HG03432 (cell line): ENCODE measurements around the gene TRIM68.

Experiments used
- ATAC-seq: cut with Tn5 transposase; IDR thresholded peaks from one replicate; pipeline ENCODE4 v1.9.1; 2021; ENCODE audit warnings: mild to moderate bottlenecking, moderate library complexity; ENCODE audit not compliant: unreplicated experiment

The TRIM68 gene

DNA sequence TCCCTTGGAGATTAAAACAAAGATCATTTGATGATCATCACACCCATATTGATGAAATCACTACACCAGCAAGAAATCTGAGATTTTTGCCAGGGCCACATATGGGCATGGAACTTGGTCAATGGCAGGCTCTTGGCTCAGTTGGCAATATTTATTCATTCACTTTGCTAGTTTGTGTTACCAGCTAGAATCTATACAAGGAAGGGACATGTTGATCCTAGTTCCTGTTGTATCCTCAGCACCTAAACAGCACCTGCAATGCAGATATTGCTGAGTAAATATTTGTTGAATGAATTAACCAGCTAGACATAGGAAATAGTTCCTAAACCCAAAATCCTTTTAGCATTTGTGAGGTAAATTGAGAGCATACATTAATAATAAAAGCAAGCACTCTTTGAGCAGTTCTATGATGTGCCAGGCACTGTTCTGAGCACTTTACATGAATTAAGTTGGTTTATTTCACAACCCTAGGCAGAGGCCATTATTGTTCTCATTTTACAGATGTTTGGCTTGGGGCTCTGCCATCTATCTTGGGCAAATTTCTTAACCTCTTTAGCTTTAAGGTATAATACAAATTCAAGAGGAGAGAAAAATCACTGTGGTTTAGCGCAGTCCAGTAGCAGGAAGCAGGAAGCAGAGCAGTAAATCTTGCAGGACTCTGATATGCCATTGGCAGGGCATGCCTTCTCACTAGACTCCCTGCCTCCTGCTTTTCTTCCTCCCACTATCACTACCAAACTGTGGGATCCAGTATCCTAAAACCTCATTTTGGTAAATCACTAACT lies 1.6 kb downstream of the TRIM68 start:
- ATAC-seq: no peak

DNA sequence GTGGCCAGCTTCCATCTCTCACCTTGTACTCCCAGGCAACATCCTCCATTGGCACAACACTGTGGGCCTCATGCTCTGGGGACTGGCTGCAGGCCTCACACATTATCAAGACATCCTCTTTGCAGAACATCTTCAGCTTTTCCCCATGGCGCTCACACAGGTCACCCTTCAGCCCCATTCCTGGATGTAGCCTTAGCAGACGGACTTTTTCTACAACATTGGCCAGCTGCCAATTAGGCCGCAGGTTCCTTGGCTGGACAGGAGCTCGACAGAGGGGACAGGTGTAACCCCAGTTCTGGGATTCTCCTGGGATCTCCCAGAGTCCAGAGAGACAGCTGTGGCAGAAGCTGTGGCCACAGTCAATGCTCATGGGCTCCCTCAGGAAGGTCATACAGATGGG lies 3.0 kb downstream of the TRIM68 start:
- no peak for ATAC-seq

DNA sequence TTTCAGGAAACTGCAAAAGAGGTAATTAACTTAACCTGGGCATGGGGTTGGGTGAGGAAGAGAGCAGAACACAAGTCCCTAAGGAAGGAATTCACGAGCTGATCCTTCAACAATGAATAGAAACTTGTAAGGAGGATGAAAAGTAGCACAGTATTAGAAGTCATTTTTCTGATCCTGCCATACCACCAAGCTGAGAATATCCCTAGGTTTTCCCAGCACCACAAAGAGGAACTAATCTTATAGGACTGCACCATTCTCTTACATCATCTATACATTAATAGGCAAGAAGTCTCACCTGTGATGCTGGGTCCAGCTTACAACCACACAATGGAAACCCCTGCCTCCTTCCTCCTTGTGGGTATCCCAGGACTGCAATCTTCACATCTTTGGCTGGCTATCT lies 14.3 kb downstream of the TRIM68 start, which contains the start of gene OR52I1:
Gene OR52I1, plus strand, starts transcription at position 301 of the 400 bp plus-strand sequence. Its CDS starts 0 bp downstream, at position 301.
- no peak for ATAC-seq

DNA sequence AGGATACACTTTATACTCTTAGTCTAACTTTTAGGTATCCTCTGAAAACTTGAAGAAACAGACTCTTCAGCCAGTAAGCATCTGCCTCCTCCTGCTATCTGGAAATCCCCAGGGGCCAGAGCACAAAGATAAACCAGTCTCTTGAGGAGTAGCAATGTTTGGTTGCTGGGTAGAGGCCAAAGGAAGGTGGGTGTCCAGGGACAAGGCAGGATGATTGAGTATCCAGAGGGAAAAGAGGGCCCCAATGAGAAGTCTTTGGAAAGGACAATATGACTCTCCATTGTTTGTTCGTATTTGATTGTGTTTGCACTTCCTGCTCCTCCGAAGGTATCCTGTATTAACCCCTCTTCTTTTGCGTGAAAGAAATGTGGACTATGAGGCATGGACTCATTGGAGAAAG lies 19.0 kb downstream of the TRIM68 start:
- ATAC-seq: no peak

DNA sequence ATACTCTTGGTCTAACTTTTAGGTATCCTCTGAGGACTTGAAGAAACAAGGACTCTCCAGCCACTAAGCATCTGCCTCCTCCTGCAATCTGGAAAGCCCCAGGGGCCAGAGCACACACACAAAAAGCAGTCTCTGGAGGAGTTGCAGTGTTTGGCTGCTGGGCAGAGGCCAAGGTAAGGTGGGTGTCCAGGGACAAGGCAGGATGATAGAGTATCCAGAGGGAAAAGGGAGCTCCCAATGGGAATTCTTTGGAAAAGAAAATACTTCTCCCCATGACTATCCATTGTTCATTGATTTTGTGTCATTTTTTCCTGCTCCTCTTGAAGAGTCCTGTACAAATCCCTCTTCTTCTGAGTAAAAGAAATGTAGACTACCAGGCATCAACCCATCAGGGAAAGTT lies 26.6 kb downstream of the TRIM68 start, which contains the start of gene OR52I2:
Gene OR52I2, plus strand, starts transcription at position 301 of the 400 bp plus-strand sequence.
- no peak for ATAC-seq

DNA sequence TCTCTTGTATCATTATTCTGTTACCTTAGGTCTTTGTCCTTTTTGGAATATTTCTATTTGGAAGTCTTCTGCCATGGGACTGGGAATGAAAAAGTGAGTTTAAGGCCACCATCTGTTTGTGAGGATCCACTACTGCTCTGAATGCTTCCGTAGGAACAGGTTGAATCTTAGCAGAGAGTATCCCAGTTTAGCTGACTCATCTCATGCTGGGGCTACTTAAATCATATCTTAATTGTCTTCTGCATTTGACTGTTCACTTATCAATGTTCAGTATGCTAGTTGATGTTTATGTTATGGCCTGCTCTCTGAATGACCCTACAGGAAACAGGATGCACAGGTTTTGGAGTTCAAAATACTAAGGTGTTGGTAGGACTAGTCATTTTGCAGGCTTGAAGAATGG lies 27.9 kb downstream of the TRIM68 start:
- ATAC-seq: no peak

DNA sequence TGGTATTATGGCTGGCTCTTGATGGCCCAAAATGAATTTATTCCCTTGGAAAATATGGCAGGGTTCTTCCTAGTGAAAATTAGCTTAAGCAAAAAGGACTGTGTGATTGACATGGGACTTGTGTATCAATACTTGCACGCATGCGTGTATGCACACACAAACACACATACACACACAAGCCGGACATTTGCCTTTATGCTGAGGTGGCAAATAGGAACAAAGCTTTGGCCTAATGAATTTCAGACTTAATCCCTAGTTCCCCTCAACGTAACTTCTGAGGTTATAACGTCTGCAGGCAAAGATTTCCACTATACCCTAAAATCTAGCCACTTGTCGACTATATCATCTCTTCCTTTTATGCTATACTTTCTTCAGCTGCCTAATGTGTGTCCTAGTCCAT lies 29.4 kb downstream of the TRIM68 start:
- ATAC-seq: no peak

DNA sequence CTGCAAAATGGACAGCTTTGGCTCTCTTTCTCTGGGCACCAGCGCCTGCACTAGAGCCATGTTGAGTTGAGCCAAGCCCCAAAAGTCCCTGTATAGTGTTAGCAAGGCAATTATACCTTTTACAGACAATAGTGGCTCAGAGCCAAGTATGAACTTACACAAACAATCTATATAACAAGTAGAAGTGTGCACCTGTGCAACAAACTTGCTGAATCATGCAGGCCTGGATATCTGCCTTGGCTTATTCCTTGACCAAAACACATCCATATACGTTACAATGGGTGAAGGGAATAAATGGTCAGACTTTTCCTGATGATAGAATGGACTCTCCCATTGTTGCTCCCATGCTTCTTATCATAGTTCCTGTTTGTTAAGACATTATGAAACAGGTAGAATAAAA lies 30.3 kb downstream of the TRIM68 start:
- no peak for ATAC-seq

DNA sequence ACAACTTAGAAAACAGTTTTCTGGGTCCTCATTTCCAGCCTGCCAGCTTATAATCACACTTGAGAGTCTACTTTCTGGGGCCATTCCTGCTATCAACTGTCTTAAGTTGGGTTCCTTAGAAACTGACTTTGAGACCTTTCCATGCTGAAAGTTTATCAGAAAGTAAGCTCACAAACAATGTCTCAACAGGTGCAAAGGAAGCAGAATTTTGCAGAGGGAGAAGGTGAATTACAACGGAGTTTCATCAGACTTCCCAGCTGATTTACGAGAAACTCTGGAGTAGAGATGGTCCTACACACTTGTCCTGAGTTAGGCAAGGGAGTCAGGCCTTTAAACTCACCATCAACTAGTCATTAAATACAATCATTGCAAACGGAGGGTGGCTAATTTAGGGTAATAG lies 31.2 kb downstream of the TRIM68 start:
- no peak for ATAC-seq

DNA sequence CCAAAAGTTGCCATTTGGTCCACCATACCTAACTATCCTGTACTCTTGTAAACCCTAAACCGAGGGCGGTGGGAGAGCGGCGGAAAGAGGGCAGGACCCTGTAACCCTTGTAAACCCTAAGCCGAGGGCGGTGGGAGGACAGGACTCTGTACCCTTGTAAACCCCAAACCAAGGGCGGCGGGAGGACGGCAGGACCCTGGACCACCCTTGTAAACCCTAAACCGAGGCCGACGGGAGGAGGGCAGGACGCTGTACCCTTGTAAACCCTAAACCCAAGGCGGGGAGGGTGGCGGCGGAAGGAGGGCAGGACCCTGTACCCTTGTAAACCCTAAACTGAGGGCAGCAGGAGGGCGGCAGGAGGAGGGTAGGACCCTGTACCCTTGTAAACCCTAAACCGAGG lies 39.0 kb downstream of the TRIM68 start:
- ATAC-seq: no peak

DNA sequence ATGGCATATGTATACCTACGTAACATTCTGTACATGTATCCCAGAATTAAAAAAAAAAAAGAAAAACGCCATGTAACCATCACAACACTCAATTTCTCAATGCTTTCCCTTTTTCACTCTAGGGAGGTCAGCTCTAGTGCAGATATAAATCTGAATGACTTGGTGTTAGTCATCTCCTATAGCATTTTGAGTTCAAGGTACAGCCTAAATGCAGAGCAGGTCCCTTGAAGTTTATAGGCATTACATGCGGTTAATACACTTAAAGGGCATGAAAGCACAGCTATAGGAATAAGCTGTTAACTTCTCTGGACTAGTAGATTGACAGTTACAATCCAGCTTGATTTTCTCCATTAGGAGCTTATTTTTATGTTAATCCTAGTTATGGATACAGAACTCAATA lies 42.7 kb downstream of the TRIM68 start:
- no peak for ATAC-seq

DNA sequence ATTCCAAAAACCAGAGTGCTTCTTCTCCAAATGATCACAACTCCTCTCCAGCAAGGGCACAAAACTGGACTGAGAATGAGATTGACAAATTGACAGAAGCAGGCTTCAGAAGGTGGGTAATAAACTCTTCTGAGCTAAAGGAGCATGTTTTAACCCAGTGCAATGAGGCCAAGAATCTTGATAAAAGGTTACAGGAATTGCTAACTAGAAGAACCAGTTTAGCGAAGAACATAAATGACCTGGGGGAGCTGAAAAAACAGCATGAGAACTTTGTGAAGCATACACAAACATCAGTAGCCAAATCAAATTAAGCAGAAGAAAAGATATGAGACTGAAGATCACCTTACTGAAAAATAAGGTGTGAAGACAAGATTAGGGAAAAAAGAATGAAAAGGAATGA lies 47.6 kb downstream of the TRIM68 start:
- ATAC-seq: no peak

DNA sequence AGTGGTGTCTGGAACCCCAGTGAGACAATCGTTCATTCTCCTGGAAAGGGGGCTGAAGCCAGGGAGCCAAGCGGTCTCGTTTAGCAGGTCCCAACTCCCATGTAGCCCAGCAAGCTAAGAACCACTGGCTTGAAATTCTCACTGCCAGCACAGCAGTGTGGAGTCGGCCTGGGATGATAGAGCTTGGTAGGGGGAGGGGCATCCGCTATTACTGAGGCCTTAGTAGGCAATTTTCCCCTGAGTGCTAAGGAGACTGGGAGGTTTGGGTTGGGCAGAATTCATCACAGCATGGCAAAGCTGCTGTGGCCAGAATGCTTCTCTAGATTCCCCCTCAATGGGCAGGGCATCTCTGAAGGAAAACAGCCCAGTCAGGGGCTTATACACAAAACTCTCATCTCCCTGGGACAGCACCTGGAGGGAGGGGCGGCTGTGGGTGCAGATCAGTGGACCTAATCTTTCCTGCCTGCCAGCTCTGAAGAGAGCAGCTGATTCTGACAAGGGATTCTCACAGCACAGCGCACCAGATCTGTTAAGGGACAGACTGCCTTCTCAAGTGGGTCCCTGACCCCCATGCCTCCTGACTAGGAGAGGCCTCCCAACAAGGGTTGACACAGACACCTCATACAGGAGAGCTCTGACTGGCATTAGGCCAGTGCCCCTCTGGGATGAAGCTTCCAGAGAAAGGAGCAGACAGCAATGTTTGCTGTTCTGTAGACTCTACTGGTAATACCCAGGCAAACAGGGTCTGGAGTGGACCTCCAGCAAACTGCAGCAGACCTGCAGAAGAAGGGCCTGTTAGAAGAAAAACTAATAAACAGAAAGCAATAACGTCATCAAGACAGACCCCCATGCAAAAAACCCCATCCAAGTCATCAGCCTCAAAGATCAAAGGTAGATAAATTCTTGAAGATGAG lies 48.2 kb downstream of the TRIM68 start:
- ATAC-seq: no peak

DNA sequence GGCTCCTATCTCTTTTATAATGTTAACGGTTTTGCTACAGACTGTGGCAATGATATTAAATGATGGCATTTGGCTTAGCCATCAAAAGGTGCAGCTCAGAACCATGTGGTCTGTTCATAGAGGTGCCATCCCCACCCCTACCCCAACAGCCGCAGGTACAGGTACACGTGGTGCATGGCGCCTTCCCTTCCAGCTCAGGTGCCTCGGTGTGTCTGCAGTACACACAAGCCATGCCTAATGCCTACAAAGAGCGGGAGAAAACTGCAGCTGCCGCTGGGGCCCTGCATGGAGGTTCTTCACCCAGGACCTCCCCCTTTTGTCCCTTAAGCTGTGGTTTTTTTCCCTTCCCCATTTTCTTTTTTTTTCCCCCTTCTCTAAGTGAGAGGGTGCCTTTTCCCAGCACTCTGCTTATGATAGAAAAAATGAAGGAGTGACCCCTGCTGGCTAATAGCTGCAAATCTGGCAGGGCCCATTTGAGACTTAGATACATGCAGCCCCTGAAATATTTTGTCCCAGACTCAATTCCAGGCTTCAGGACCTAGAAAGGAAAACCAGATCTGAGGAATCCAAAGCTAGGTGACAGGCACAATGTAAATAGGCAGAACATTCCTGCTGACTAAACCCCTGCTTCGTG lies 56.6 kb downstream of the TRIM68 start:
- no peak for ATAC-seq
